Fibroblast of lung (primary cell): ENCODE data around the gene IL21R. TPM values are rescaled to one million over a fixed set of nuclear protein-coding genes. Genes with fewer than 3 reads are reported as not detected.

Source experiments
- DNase-seq, 2 donors: peaks; one replicate each; pipeline versions ENCODE4 v3.0.0 to v3.0.0-alpha.2; 2010; ENCODE audit warnings: low read depth in 2 of 2
- H2AFZ ChIP-seq: 2 replicates; pipeline ENCODE4 v1.5.1; 2012; ENCODE audit warnings: low read length, control low read depth, inconsistent platforms
- H3K27ac ChIP-seq: 2 replicates; pipeline ENCODE4 v1.5.1; 2011; ENCODE audit warnings: low read length, control low read depth; ENCODE audit not compliant: insufficient read depth
- H3K27me3 ChIP-seq: 2 replicates; pipeline ENCODE4 v1.5.1; 2011; ENCODE audit warnings: mild to moderate bottlenecking, low read length; ENCODE audit not compliant: control insufficient read depth, insufficient read depth
- H3K36me3 ChIP-seq: 2 replicates; pipeline ENCODE4 v1.5.1; 2011; ENCODE audit warnings: low read length; ENCODE audit not compliant: control insufficient read depth, insufficient read depth
- H3K4me1 ChIP-seq: 2 replicates; pipeline ENCODE4 v1.5.1; 2011; ENCODE audit warnings: low read length; ENCODE audit not compliant: control insufficient read depth, insufficient read depth; ENCODE audit errors: extremely low read depth
- H3K4me2 ChIP-seq: 2 replicates; pipeline ENCODE4 v1.5.1; 2011; ENCODE audit warnings: low read length, control low read depth; ENCODE audit not compliant: insufficient read depth; ENCODE audit errors: extremely low read depth
- H3K4me3 ChIP-seq, 4 experiments: fragments of 200-600 bp in 1 of 4; sonication (generic) in 1 of 4; replicated peaks in 1 of 4; 2 replicates each; pipeline ENCODE4 v1.5.1; 2011 to 2016; ENCODE audit warnings: low read length in 4 of 4, low read depth in 3 of 4, mild to moderate bottlenecking in 3 of 4, control low read depth in 2 of 4, inconsistent platforms in 1 of 4, mixed read lengths in 1 of 4; ENCODE audit not compliant: insufficient read depth in 1 of 4; ENCODE audit errors: control extremely low read depth in 1 of 4
- H3K79me2 ChIP-seq: 2 replicates; pipeline ENCODE4 v1.5.1; 2012; ENCODE audit warnings: mild to moderate bottlenecking, low read length, inconsistent platforms; ENCODE audit not compliant: control insufficient read depth, insufficient read depth
- H3K9ac ChIP-seq: 2 replicates; pipeline ENCODE4 v1.5.1; 2011; ENCODE audit warnings: mild to moderate bottlenecking, low read length, control low read depth; ENCODE audit not compliant: insufficient read depth
- H3K9me3 ChIP-seq: 2 replicates; pipeline ENCODE4 v1.5.1; 2012; ENCODE audit warnings: low read depth, low read length; ENCODE audit not compliant: control insufficient read depth, insufficient read depth
- H4K20me1 ChIP-seq: 2 replicates; pipeline ENCODE4 v1.5.1; 2011; ENCODE audit warnings: low read length; ENCODE audit not compliant: control insufficient read depth, insufficient read depth; ENCODE audit errors: extremely low read depth
- CTCF ChIP-seq, 2 donors: IDR thresholded peaks in 1 of 2; conservative IDR thresholded peaks in 1 of 2; 1 replicate in 1 of 2; 2 replicates in 1 of 2; pipeline ENCODE4 v1.5.1; 2011 to 2012; ENCODE audit warnings: low read length in 2 of 2, control low read depth in 1 of 2, inconsistent platforms in 1 of 2, low read depth in 1 of 2, mild to moderate bottlenecking in 1 of 2
- EZH2 ChIP-seq: IDR thresholded peaks from 2 replicates; pipeline ENCODE4 v1.5.1; 2012; ENCODE audit warnings: low read length, control low read depth, mild to moderate bottlenecking; ENCODE audit errors: missing control alignments
- polyA plus RNA-seq, 2 donors: library from polyadenylated mRNA; depleted of rRNA in 1 of 2; stranded (reverse) in 1 of 2; unstranded in 1 of 2; fragments of >200 nt; gene quantifications; 2 replicates each; pipeline ENCODE4 v1.2.1, GENCODE V29; 2011 to 2012; ENCODE audit warnings: missing spikeins in 1 of 2
- total RNA-seq: library from RNA; depleted of rRNA; stranded (reverse); fragments of >200 nt; gene quantifications from 2 replicates; pipeline ENCODE4 v1.2.1, GENCODE V29; 2014

The IL21R gene
- total and polyA plus RNA-seq, 2 donors (not counting 1 experiment from before 2014, with no cell fraction given) = 0.95 to 7.4 TPM

DNA sequence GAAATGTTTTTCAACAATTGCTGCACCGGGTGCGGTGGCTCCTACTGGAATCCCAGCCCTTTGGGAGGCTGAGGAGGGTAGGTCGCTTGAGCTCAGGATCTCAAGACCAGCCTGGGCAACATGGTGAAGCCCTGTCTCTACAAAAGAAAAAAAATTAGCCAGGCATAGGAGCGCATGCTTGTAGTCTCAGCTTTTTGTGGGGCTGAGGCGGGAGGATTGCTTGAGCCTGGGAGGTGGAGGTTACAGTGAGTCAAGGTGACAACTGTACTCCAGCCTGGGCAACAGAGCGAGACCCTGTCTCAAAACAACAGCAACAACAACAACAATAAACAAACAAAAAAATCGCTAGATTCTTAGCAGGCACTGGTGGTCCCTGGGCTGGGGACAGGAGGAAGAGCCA, 28.5 kb downstream of the IL21R start:
- Histone ChIP-seq H3K9ac (no peak overlapping the region), H3K79me2 (no peaks in the 10 kb centered on the region), H3K9me3 (no peaks in the 10 kb centered on the region), H2AFZ (no peak overlapping the region), H3K4me1 (peaks cover 6% of the 10 kb centered on the region), H3K27me3 (no peaks in the 10 kb centered on the region), H3K4me3 (no peak overlapping the region), H3K4me2 (no peak overlapping the region), H3K36me3 (no peaks in the 10 kb centered on the region), H3K27ac (no peak overlapping the region), H4K20me1 (no peaks in the 10 kb centered on the region)
- no peak for DNase-seq
- TF ChIP-seq EZH2 = no peak
- TF ChIP-seq CTCF (conservative IDR thresholded peaks at IDR 0.05 in 1 of 2, IDR thresholded peaks at IDR 0.05 in 1 of 2; ENCODE audit: low read depth in 1 of 2, low read length in 2 of 2) = no peak

- TF ChIP-seq CTCF (conservative IDR thresholded peaks at IDR 0.05 in 1 of 2, IDR thresholded peaks at IDR 0.05 in 1 of 2; ENCODE audit: low read depth in 1 of 2, low read length in 2 of 2) (no peak), EZH2 (no peak)
- H3K9ac ChIP-seq = no peak overlapping the region
- H3K4me2 ChIP-seq = no peak overlapping the region
- no peaks in the 10 kb centered on the region for H3K36me3 ChIP-seq
- no peaks in the 10 kb centered on the region for H3K9me3 ChIP-seq
- H3K27me3 ChIP-seq = no peaks in the 10 kb centered on the region
- H2AFZ ChIP-seq = no peak overlapping the region
- DNase-seq = peak; percentile 25 to 42
- H3K27ac ChIP-seq = no peak overlapping the region
- H3K79me2 ChIP-seq = no peaks in the 10 kb centered on the region
- no peak overlapping the region for H3K4me3 ChIP-seq
- peaks cover 6% of the 10 kb centered on the region for H3K4me1 ChIP-seq
- no peaks in the 10 kb centered on the region for H4K20me1 ChIP-seq
Measured at GRCh38 chr16:27430923-27431484, 29.0 kb downstream of the IL21R start.

DNA sequence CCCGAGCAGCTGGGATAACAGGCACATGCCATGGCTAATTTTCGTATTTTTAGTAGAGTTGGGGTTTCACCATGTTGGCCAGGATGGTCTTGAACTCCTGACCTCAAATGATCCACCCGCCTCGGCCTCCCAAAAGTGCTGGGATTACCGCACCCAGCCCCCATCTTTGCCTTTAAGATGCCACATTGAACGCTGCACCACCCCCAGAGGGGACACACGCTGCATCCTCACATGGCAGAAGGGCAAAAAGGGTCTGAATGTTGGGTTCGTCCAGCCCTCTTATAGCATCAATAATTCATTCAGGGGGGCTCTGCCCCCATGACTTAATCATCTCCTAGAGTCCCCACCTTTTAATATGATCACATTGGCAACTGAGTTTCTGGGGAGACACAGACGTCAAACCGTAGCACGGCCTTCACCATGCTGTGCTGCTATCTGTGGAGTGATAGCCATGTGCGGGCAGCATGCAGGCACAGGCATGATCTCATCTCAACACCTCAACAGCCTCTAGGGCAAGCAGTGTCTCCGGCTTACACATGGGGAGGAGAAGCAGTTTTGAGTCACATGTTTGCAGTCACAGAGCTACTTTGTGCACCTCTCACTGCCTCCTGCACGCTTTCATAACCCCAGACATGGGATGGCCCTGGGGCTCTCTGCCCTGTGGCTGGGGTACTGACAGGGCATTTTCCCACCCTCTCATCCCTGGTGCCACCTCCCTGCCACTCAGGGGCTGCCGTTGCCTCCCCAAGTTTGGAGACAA, 30.0 kb downstream of the IL21R start:
- Histone ChIP-seq H3K36me3 (no peaks in the 10 kb centered on the region), H3K79me2 (no peaks in the 10 kb centered on the region), H3K9ac (no peak overlapping the region), H2AFZ (no peak overlapping the region), H4K20me1 (no peaks in the 10 kb centered on the region), H3K27me3 (no peaks in the 10 kb centered on the region), H3K4me2 (no peak overlapping the region), H3K4me3 (no peak overlapping the region), H3K4me1 (peaks cover 3% of the 10 kb centered on the region), H3K9me3 (no peaks in the 10 kb centered on the region), H3K27ac (no peak overlapping the region)
- TF ChIP-seq CTCF (conservative IDR thresholded peaks at IDR 0.05 in 1 of 2, IDR thresholded peaks at IDR 0.05 in 1 of 2; ENCODE audit: low read depth in 1 of 2, low read length in 2 of 2) = no peak
- TF ChIP-seq EZH2 = no peak
- DNase-seq = peak in 1 of 2 donors; percentile 27
